ENCODE data around the gene CADM2.
"Not testable (repeated sequence)": the region's sequence is repeated elsewhere in the genome, so short reads cannot be mapped to it uniquely, and the experiment has no call there.

CADM2 gene

GRCh38 chr3:85846940-85847339 is 888.2 kb downstream of the CADM2 start:
- no peak for FAIRE-seq

GRCh38 chr3:85851071-85851470 is 892.3 kb downstream of the CADM2 start:
- FAIRE-seq: no peak

- FAIRE-seq: no peak
These were observed 895.0 kb downstream of the CADM2 start for GRCh38 chr3:85853805-85854204.

- FAIRE-seq: no peak
These were observed 904.2 kb downstream of the CADM2 start for GRCh38 chr3:85862893-85863455.

GRCh38 chr3:85864896-85865295 is 906.1 kb downstream of the CADM2 start:
- no peak for FAIRE-seq

- no peak for FAIRE-seq
These were observed 908.3 kb downstream of the CADM2 start for GRCh38 chr3:85867072-85867471.

- no peak for FAIRE-seq
These were observed 916.8 kb downstream of the CADM2 start for GRCh38 chr3:85875589-85875988.

GRCh38 chr3:85877631-85878030 is 918.8 kb downstream of the CADM2 start:
- FAIRE-seq: no peak

GRCh38 chr3:85881833-85882393 is 923.1 kb downstream of the CADM2 start:
- no peak for FAIRE-seq

GRCh38 chr3:85890043-85890555 is 931.3 kb downstream of the CADM2 start:
- no peak for FAIRE-seq

- FAIRE-seq: no peak
These were observed 944.6 kb downstream of the CADM2 start for GRCh38 chr3:85903434-85903833.

GRCh38 chr3:85912980-85913379 is 954.2 kb downstream of the CADM2 start:
- FAIRE-seq: no peak

- FAIRE-seq: no peak
These were observed 963.6 kb downstream of the CADM2 start for GRCh38 chr3:85922374-85922773.

GRCh38 chr3:85930718-85931117 is 971.9 kb downstream of the CADM2 start:
- peak; percentile 96 for FAIRE-seq

GRCh38 chr3:85933326-85933725 is 974.5 kb downstream of the CADM2 start:
- no peak for FAIRE-seq

- FAIRE-seq: no peak
These were observed 976.4 kb downstream of the CADM2 start for GRCh38 chr3:85935171-85935570.

GRCh38 chr3:85939074-85939482 is 980.3 kb downstream of the CADM2 start:
- no peak for FAIRE-seq

- no peak for FAIRE-seq
These were observed 991.6 kb downstream of the CADM2 start for GRCh38 chr3:85950435-85950834.

GRCh38 chr3:85960793-85961192 is 1002.0 kb downstream of the CADM2 start:
- FAIRE-seq: peak; percentile 97

GRCh38 chr3:85977615-85978338 is 1019.0 kb downstream of the CADM2 start:
- FAIRE-seq: no peak

GRCh38 chr3:85979034-85979433 is 1020.2 kb downstream of the CADM2 start:
- no peak for FAIRE-seq

- not testable (repeated sequence) for FAIRE-seq
These were observed 1030.8 kb downstream of the CADM2 start for GRCh38 chr3:85989581-85989980.

GRCh38 chr3:86029590-86029989 is 1070.8 kb downstream of the CADM2 start:
- FAIRE-seq: no peak

GRCh38 chr3:86037916-86038315 is 1079.1 kb downstream of the CADM2 start:
- FAIRE-seq: no peak

Data from A204.1 (cell line).